Kidney (tissue), 14 donors: ENCODE data around the gene NNAT. TPM values are rescaled to one million over a fixed set of nuclear protein-coding genes. Genes with fewer than 3 reads are reported as not detected.

Experiments used
- DNase-seq, 5 donors: peaks; one replicate each; pipeline ENCODE4 v3.0.0-alpha.2; 2013 to 2020
- FAIRE-seq: peaks from 2 replicates; lab custom pipeline; 2012; peaks lifted over from hg19 to GRCh38; lab: Jason Lieb, UNC
- H3K27ac ChIP-seq, 2 donors: one replicate each; pipeline ENCODE4 v1.7.0; 2013; ENCODE audit warnings: low read depth in 2 of 2, low read length in 2 of 2, inconsistent platforms in 1 of 2
- H3K27me3 ChIP-seq: one replicate; pipeline ENCODE4 v1.7.1; 2013; ENCODE audit warnings: low read length, inconsistent platforms; ENCODE audit not compliant: control insufficient read depth, insufficient read depth
- H3K36me3 ChIP-seq, 3 donors: one replicate each; pipeline versions ENCODE4 v1.7.0 to v1.7.1; 2013; ENCODE audit warnings: low read length in 3 of 3, control low read depth in 1 of 3, inconsistent platforms in 1 of 3; ENCODE audit not compliant: insufficient read depth in 3 of 3, control insufficient read depth in 2 of 3
- H3K4me1 ChIP-seq, 3 donors: one replicate each; pipeline versions ENCODE4 v1.7.0 to v1.7.1; 2013; ENCODE audit warnings: low read length in 3 of 3, inconsistent platforms in 1 of 3, low read depth in 1 of 3; ENCODE audit not compliant: control insufficient read depth in 2 of 3, insufficient read depth in 2 of 3
- H3K4me3 ChIP-seq, 3 donors: one replicate each; pipeline versions ENCODE4 v1.7.0 to v1.8.1; 2013; ENCODE audit warnings: low read length in 3 of 3, control low read depth in 1 of 3, inconsistent platforms in 1 of 3
- H3K9ac ChIP-seq, 3 donors: one replicate each; pipeline versions ENCODE4 v1.7.0 to v1.7.1; 2013; ENCODE audit warnings: low read length in 3 of 3, control low read depth in 1 of 3, inconsistent platforms in 1 of 3
- H3K9me3 ChIP-seq, 3 donors: one replicate each; pipeline versions ENCODE4 v1.7.0 to v1.7.1; 2013; ENCODE audit warnings: low read length in 3 of 3, control low read depth in 1 of 3, inconsistent platforms in 1 of 3; ENCODE audit not compliant: control insufficient read depth in 2 of 3, insufficient read depth in 1 of 3
- intact Hi-C: fragments of 100-400 bp; cut with DNase I; formaldehyde crosslinking; loops from one replicate; pipeline ENCODE4 v1.11.1; 2022
- polyA plus RNA-seq: library from polyadenylated mRNA; stranded (reverse); fragments of 350-450 nt; fragmentation: Illumina TruSeq; extraction: RNeasy Lipid Tissue Mini Kit (QIAGEN cat#74804); gene quantifications from one replicate; pipeline ENCODE4 v1.2.3, GENCODE V29; 2014; ENCODE audit warnings: low read depth, low replicate concordance; ENCODE audit not compliant: insufficient read depth
- total RNA-seq: library from RNA; stranded (reverse); fragmentation: NEBNext Ultra II Directional; extraction: Animal tissue kit (Norgen Biotek cat#: 25700); gene quantifications from one replicate; pipeline ENCODE4 v1.2.1, GENCODE V29; 2021
- TF ChIP-seq, protein P1 (sequence below): IDR thresholded peaks from 3 replicates; pipeline ENCODE4 v1.5.1; 2012; ENCODE audit warnings: mild to moderate bottlenecking, moderate library complexity, borderline replicate concordance; ENCODE audit not compliant: insufficient read depth; ENCODE audit errors: extremely low read depth
- donor health status: control.
- donor health status: control.
- donor health status: control.
- donor health status: control.
- donor health status: control.
- donor health status: DM: yes; HTN: yes; CAD: no.
- donor health status: Normal renal cell carcinoma (clear cell type).

NNAT gene
- total and polyA plus RNA-seq, 2 donors from 2014 or later = 0.25 TPM; not detected in 1

GRCh38 chr20:37524859-37525708, 4.0 kb downstream of the NNAT start:
- FAIRE-seq = no peak
- Histone ChIP-seq H3K4me3 (peak overlapping the region in 2 of 3 donors; percentile 55 to 92), H3K27ac (no peak overlapping the region), H3K9me3 (no peaks in the 10 kb centered on the region), H3K27me3 (no peaks in the 10 kb centered on the region), H3K36me3 (no peaks in the 10 kb centered on the region), H3K4me1 (peaks cover 3 to 35% (median 20%) of the 10 kb centered on the region in 3 donors), H3K9ac (no peak overlapping the region)
- intact Hi-C loops = no loop called here
- peak in 2 of 5 donors; percentile 33 to 38 for DNase-seq
- TF ChIP-seq, protein P1, sequence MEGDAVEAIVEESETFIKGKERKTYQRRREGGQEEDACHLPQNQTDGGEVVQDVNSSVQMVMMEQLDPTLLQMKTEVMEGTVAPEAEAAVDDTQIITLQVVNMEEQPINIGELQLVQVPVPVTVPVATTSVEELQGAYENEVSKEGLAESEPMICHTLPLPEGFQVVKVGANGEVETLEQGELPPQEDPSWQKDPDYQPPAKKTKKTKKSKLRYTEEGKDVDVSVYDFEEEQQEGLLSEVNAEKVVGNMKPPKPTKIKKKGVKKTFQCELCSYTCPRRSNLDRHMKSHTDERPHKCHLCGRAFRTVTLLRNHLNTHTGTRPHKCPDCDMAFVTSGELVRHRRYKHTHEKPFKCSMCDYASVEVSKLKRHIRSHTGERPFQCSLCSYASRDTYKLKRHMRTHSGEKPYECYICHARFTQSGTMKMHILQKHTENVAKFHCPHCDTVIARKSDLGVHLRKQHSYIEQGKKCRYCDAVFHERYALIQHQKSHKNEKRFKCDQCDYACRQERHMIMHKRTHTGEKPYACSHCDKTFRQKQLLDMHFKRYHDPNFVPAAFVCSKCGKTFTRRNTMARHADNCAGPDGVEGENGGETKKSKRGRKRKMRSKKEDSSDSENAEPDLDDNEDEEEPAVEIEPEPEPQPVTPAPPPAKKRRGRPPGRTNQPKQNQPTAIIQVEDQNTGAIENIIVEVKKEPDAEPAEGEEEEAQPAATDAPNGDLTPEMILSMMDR = no peak

- peak overlapping the region in 2 of 3 donors; percentile 55 to 92 for H3K4me3 ChIP-seq
- H3K4me1 ChIP-seq = peaks cover 3 to 35% (median 20%) of the 10 kb centered on the region in 3 donors
- H3K27me3 ChIP-seq = no peaks in the 10 kb centered on the region
- TF ChIP-seq, protein P1 = no peak
- H3K9me3 ChIP-seq = no peaks in the 10 kb centered on the region
- no peak overlapping the region for H3K9ac ChIP-seq
- DNase-seq (peak in 1 of 5 donors; percentile 15), FAIRE-seq (no peak)
- intact Hi-C loops = no loop called here
- H3K36me3 ChIP-seq = no peaks in the 10 kb centered on the region
- peak overlapping the region in 1 of 2 donors; percentile 99 for H3K27ac ChIP-seq
Observed at GRCh38 chr20:37525810-37526209, 4.8 kb downstream of the NNAT start.

DNA sequence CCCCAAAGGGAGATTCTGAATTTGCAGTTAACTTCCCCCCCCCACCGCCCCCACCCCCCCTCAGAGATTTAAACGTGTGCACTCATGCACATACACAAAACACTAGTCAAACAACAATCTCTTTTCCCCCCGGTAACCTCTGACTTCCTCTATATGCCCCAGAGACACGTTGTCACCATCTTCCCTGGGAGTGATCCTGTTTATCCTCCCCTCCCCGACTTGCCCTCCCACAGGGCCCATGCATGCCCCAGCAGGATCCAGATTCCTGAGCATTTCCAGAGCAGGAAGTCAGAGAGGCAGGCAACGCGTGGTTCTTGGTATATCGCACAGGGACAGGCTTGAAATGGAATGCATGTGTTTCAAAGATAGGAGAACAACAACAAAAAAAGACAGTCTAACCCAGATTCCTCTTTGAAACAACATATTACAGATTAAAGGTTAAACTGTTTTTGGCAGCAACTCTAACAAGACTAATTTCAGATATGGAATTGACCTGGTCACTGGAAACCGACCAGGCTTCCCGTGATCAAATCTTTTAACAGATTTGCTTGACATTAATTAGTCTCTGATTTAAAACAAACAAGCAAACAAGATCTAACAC, 5.3 kb downstream of the NNAT start:
- H3K36me3 ChIP-seq = no peaks in the 10 kb centered on the region
- FAIRE-seq (no peak), DNase-seq (peak in 4 of 5 donors; percentile 52 to 78 (median 68))
- no peaks in the 10 kb centered on the region for H3K27me3 ChIP-seq
- peaks cover 3 to 35% (median 20%) of the 10 kb centered on the region in 3 donors for H3K4me1 ChIP-seq
- no peaks in the 10 kb centered on the region for H3K9me3 ChIP-seq
- H3K9ac ChIP-seq = peak overlapping the region in 2 of 3 donors; percentile 17 to 95
- H3K4me3 ChIP-seq = peak overlapping the region; percentile 46 to 92 (median 72)
- intact Hi-C loops = no loop called here
- peak overlapping the region; percentile 99 for H3K27ac ChIP-seq
- TF ChIP-seq, protein P1 = no peak
